Kidney (tissue), 14 donors: ENCODE results near the gene CLMP. TPM values are rescaled to one million over a fixed set of nuclear protein-coding genes. Genes with fewer than 3 reads are reported as not detected.
"Not testable (repeated sequence)": the region's sequence is repeated elsewhere in the genome, so short reads cannot be mapped to it uniquely, and the experiment has no call there.

Experiments
- DNase-seq, 5 donors: peaks; one replicate each; pipeline ENCODE4 v3.0.0-alpha.2; 2013 to 2020
- FAIRE-seq: peaks from 2 replicates; lab custom pipeline; 2012; peaks lifted over from hg19 to GRCh38; lab: Jason Lieb, UNC
- H3K27ac ChIP-seq, 2 donors: one replicate each; pipeline ENCODE4 v1.7.0; 2013; ENCODE audit warnings: low read depth in 2 of 2, low read length in 2 of 2, inconsistent platforms in 1 of 2
- H3K27me3 ChIP-seq: one replicate; pipeline ENCODE4 v1.7.1; 2013; ENCODE audit warnings: low read length, inconsistent platforms; ENCODE audit not compliant: control insufficient read depth, insufficient read depth
- H3K36me3 ChIP-seq, 3 donors: one replicate each; pipeline versions ENCODE4 v1.7.0 to v1.7.1; 2013; ENCODE audit warnings: low read length in 3 of 3, control low read depth in 1 of 3, inconsistent platforms in 1 of 3; ENCODE audit not compliant: insufficient read depth in 3 of 3, control insufficient read depth in 2 of 3
- H3K4me1 ChIP-seq, 3 donors: one replicate each; pipeline versions ENCODE4 v1.7.0 to v1.7.1; 2013; ENCODE audit warnings: low read length in 3 of 3, inconsistent platforms in 1 of 3, low read depth in 1 of 3; ENCODE audit not compliant: control insufficient read depth in 2 of 3, insufficient read depth in 2 of 3
- H3K4me3 ChIP-seq, 3 donors: one replicate each; pipeline versions ENCODE4 v1.7.0 to v1.8.1; 2013; ENCODE audit warnings: low read length in 3 of 3, control low read depth in 1 of 3, inconsistent platforms in 1 of 3
- H3K9ac ChIP-seq, 3 donors: one replicate each; pipeline versions ENCODE4 v1.7.0 to v1.7.1; 2013; ENCODE audit warnings: low read length in 3 of 3, control low read depth in 1 of 3, inconsistent platforms in 1 of 3
- H3K9me3 ChIP-seq, 3 donors: one replicate each; pipeline versions ENCODE4 v1.7.0 to v1.7.1; 2013; ENCODE audit warnings: low read length in 3 of 3, control low read depth in 1 of 3, inconsistent platforms in 1 of 3; ENCODE audit not compliant: control insufficient read depth in 2 of 3, insufficient read depth in 1 of 3
- CTCF ChIP-seq: IDR thresholded peaks from 3 replicates; pipeline ENCODE4 v1.5.1; 2012; ENCODE audit warnings: mild to moderate bottlenecking, moderate library complexity, borderline replicate concordance; ENCODE audit not compliant: insufficient read depth; ENCODE audit errors: extremely low read depth
- intact Hi-C: fragments of 100-400 bp; cut with DNase I; formaldehyde crosslinking; loops from one replicate; pipeline ENCODE4 v1.11.1; 2022
- polyA plus RNA-seq: library from polyadenylated mRNA; stranded (reverse); fragments of 350-450 nt; fragmentation: Illumina TruSeq; extraction: RNeasy Lipid Tissue Mini Kit (QIAGEN cat#74804); gene quantifications from one replicate; pipeline ENCODE4 v1.2.3, GENCODE V29; 2014; ENCODE audit warnings: low read depth, low replicate concordance; ENCODE audit not compliant: insufficient read depth
- total RNA-seq: library from RNA; stranded (reverse); fragmentation: NEBNext Ultra II Directional; extraction: Animal tissue kit (Norgen Biotek cat#: 25700); gene quantifications from one replicate; pipeline ENCODE4 v1.2.1, GENCODE V29; 2021
- donor health status: control.
- donor health status: control.
- donor health status: control.
- donor health status: control.
- donor health status: control.
- donor health status: DM: yes; HTN: yes; CAD: no.
- donor health status: Normal renal cell carcinoma (clear cell type).

CLMP gene
- total and polyA plus RNA-seq, 2 donors from 2014 or later: 1.2 to 6.8 TPM

DNA sequence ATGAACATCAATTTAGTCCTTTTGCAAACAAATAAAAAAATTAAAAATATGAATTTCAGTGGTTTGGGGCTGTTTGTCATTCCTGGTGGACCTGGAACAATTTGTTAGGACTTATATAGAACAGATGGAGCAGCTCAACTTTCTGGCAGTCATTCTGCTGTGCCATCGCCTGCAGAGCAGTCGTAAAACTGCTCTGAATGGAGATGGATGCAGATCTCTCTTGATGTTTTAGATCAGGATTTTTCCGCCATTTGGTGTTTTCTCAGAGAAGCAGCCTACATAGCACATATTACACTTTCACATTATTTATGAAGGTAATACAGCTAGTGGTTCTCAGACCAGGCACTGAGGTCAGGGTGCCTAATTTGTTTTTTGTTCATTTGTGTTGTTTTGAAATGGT lies 101.3 kb downstream of the CLMP start:
- FAIRE-seq (no peak), DNase-seq (peak in 2 of 5 donors; percentile 43 to 52)
- Histone ChIP-seq H3K9me3 (no peaks in the 10 kb centered on the region), H3K27ac (no peak overlapping the region), H3K9ac (no peak overlapping the region), H3K27me3 (no peaks in the 10 kb centered on the region), H3K4me3 (no peak overlapping the region), H3K4me1 (no peaks in the 10 kb centered on the region), H3K36me3 (no peaks in the 10 kb centered on the region)
- intact Hi-C loops: no loop called here
- TF ChIP-seq CTCF: no peak

- DNase-seq: peak in 2 of 5 donors; percentile 41 to 46
- Histone ChIP-seq H3K27me3 (no peaks in the 10 kb centered on the region), H3K9ac (no peak overlapping the region), H3K4me3 (no peak overlapping the region), H3K9me3 (no peaks in the 10 kb centered on the region), H3K27ac (no peak overlapping the region), H3K4me1 (no peaks in the 10 kb centered on the region), H3K36me3 (no peaks in the 10 kb centered on the region)
- TF ChIP-seq CTCF: no peak
- intact Hi-C loops: no loop called here
- FAIRE-seq: no peak
These were observed 103.5 kb downstream of the CLMP start for GRCh38 chr11:123091506-123091905.

DNA sequence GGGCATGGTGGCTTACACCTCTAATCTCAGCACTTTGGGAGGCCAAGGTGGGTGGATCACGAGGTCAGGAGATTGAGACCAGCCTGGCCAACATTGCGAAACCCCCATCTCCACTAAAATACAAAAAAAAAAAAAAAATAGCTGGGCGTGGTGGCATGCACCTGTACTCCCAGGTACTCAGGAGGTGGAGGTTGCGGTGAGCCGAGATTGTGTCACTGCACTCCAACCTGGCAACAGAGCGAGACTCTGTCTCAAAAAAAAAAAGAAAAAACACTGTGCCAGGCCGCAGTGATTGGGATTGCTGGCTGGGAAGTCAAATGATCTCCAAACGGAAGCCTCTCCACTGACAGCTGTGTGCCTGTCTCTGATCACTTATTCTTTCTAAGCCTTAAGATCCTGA lies 104.9 kb downstream of the CLMP start:
- H3K27me3 ChIP-seq, H3K27ac ChIP-seq, H3K9me3 ChIP-seq, H3K4me1 ChIP-seq, FAIRE-seq, H3K9ac ChIP-seq, H3K4me3 ChIP-seq, intact Hi-C loops, DNase-seq, H3K36me3 ChIP-seq: not testable (repeated sequence)

- H3K4me1 ChIP-seq, FAIRE-seq, H3K27me3 ChIP-seq, H3K27ac ChIP-seq, intact Hi-C loops, H3K36me3 ChIP-seq, H3K9ac ChIP-seq, DNase-seq, H3K9me3 ChIP-seq, H3K4me3 ChIP-seq: not testable (repeated sequence)
These were observed 106.2 kb downstream of the CLMP start for GRCh38 chr11:123088896-123089295.

- FAIRE-seq, DNase-seq, intact Hi-C loops, H3K27me3 ChIP-seq, H3K36me3 ChIP-seq, H3K9me3 ChIP-seq, H3K27ac ChIP-seq, H3K4me1 ChIP-seq, H3K9ac ChIP-seq, H3K4me3 ChIP-seq: not testable (repeated sequence)
These were observed 107.4 kb downstream of the CLMP start for GRCh38 chr11:123087657-123088056.
